ENCODE results near the gene C1GALT1C1L. TPM values are rescaled to one million over a fixed set of nuclear protein-coding genes. Genes with fewer than 3 reads are reported as not detected.

C1GALT1C1L gene
- total RNA-seq, 1 experiment from 2014 or later, result not detected

GRCh38 chr2:43725711-43726246 is 49.5 kb upstream of the C1GALT1C1L start:
- Histone ChIP-seq H3K14ac (ENCODE audit: insufficient read depth, low read length) (no peak overlapping the region), H2BK20ac (ENCODE audit: low read depth, low read length, poor library complexity, severe bottlenecking) (no peak overlapping the region), H3T11ph (ENCODE audit: low read length) (no peak overlapping the region), H2AK5ac (ENCODE audit: insufficient read length, low read length) (no peak overlapping the region), H3K4ac (ENCODE audit: low read depth, low read length) (no peak overlapping the region), H2BK5ac (ENCODE audit: insufficient read length, low read length) (no peak overlapping the region), H3K23me2 (ENCODE audit: insufficient read length, low read depth, low read length, poor library complexity, severe bottlenecking) (no peaks in the 10 kb centered on the region), H2AFZ (ENCODE audit: low read length) (no peak overlapping the region), H3K9me3 (ENCODE audit: control insufficient read depth, low read depth, low read length) (no peaks in the 10 kb centered on the region), H2BK15ac (ENCODE audit: low read depth, low read length) (no peak overlapping the region), H2BK12ac (ENCODE audit: insufficient read length, low read depth, low read length) (no peak overlapping the region), H3K4me2 (ENCODE audit: insufficient read depth, insufficient read length, low read length) (no peak overlapping the region), H4K91ac (ENCODE audit: insufficient read length, low read depth, low read length) (no peak overlapping the region), H3K79me1 (ENCODE audit: insufficient read depth, low read depth, low read length, poor library complexity, severe bottlenecking) (no peaks in the 10 kb centered on the region), H3K4me1 (ENCODE audit: insufficient read depth, low read length) (peaks cover 4% of the 10 kb centered on the region; the same call in 1 of the 2 replicates), H3K27me3 (ENCODE audit: insufficient read depth, low read length) (no peaks in the 10 kb centered on the region), H4K20me1 (ENCODE audit: control insufficient read depth, insufficient read depth, insufficient read length) (no peaks in the 10 kb centered on the region), H4K8ac (replicated peaks; ENCODE audit: insufficient read length, low read depth, low read length) (no peak overlapping the region), H3K18ac (ENCODE audit: insufficient read length, low read depth, low read length) (no peak overlapping the region), H4K5ac (ENCODE audit: insufficient read length, low read depth, low read length) (no peak overlapping the region), H3K56ac (ENCODE audit: insufficient read length, low read depth, low read length) (no peak overlapping the region), H3K27ac (ENCODE audit: insufficient read length, low read depth, low read length) (no peak overlapping the region), H3K9ac (ENCODE audit: extremely low read depth, insufficient read length, low read length) (no peak overlapping the region), H2BK120ac (ENCODE audit: low read depth, low read length, poor library complexity, severe bottlenecking) (no peak overlapping the region), H3K23ac (ENCODE audit: insufficient read length, low read depth, low read length) (no peak overlapping the region), H3K79me2 (ENCODE audit: insufficient read depth, low read length) (no peaks in the 10 kb centered on the region)
- Mint-ChIP-seq H3K9me3 (no peaks in the 10 kb centered on the region), H3K4me3 (no peak overlapping the region), H3K27me3 (ENCODE audit: low read depth) (no peaks in the 10 kb centered on the region), H3K36me3 (ENCODE audit: insufficient read depth in 1 of 3, low read depth in 3 of 3) (no peaks in the 10 kb centered on the region), H3K4me1 (peaks cover 13 to 25% of the 10 kb centered on the region in 2 experiments), H3K27ac (no peak overlapping the region)
- no peak for DNase-seq
- TF ChIP-seq CTCF (conservative IDR thresholded peaks at IDR 0.05), result no peak
- no CpG with 5 or more reads among the region's 3 CpGs for WGBS (ENCODE audit: extremely low coverage, insufficient read length, low lambda C conversion rate)
